Raji (cell line): ENCODE measurements around the gene CCDC188.

Source experiments
- POLR2A ChIP-seq: IDR thresholded peaks from 2 replicates; pipeline ENCODE4 v1.6.1; 2011; ENCODE audit warnings: low read depth, low read length, control low read depth; ENCODE audit not compliant: insufficient read depth

CCDC188 gene

GRCh38 chr22:20149257-20150250 lies 1.3 kb downstream of the CCDC188 start:
- no peak for TF ChIP-seq POLR2A

- TF ChIP-seq POLR2A, result no peak
These were observed 2.4 kb downstream of the CCDC188 start for GRCh38 chr22:20148414-20148813.

- TF ChIP-seq POLR2A, result no peak
These were observed 3.4 kb downstream of the CCDC188 start for GRCh38 chr22:20147237-20147988.

GRCh38 chr22:20146777-20147176 lies 4.1 kb downstream of the CCDC188 start:
- TF ChIP-seq POLR2A, result no peak

- TF ChIP-seq POLR2A, result no peak
These were observed 5.0 kb downstream of the CCDC188 start for GRCh38 chr22:20145832-20146223.

GRCh38 chr22:20145206-20145831 lies 5.5 kb downstream of the CCDC188 start:
- no peak for TF ChIP-seq POLR2A

GRCh38 chr22:20143883-20144665 lies 6.8 kb downstream of the CCDC188 start:
- no peak for TF ChIP-seq POLR2A

- TF ChIP-seq POLR2A, result no peak
These were observed 7.9 kb downstream of the CCDC188 start for GRCh38 chr22:20142711-20143621.

GRCh38 chr22:20141186-20142077 lies 9.4 kb downstream of the CCDC188 start:
- TF ChIP-seq POLR2A, result no peak

- TF ChIP-seq POLR2A, result no peak
These were observed 10.3 kb downstream of the CCDC188 start for GRCh38 chr22:20140521-20140964.

- TF ChIP-seq POLR2A, result no peak
These were observed 10.8 kb downstream of the CCDC188 start for GRCh38 chr22:20140107-20140445.

- TF ChIP-seq POLR2A, result no peak
These were observed 11.3 kb downstream of the CCDC188 start for GRCh38 chr22:20139391-20140106.
